ENCODE measurements around the gene CC2D1A.
A peak's percentile ranks its signal among the peaks of the same experiment; 100 is the strongest.

CC2D1A gene

GRCh38 chr19:13937479-13938300 is 31.7 kb downstream of the CC2D1A start:
- no peak for DNase-seq (ENCODE audit: low read depth)

- DNase-seq (ENCODE audit: low read depth) = no peak
Observed at GRCh38 chr19:13938301-13939064, 32.5 kb downstream of the CC2D1A start, which contains the start of gene PODNL1. PODNL1 (minus strand) TSS chr19:13938417; CDS start chr19:13938181, 236 bp downstream.

DNA sequence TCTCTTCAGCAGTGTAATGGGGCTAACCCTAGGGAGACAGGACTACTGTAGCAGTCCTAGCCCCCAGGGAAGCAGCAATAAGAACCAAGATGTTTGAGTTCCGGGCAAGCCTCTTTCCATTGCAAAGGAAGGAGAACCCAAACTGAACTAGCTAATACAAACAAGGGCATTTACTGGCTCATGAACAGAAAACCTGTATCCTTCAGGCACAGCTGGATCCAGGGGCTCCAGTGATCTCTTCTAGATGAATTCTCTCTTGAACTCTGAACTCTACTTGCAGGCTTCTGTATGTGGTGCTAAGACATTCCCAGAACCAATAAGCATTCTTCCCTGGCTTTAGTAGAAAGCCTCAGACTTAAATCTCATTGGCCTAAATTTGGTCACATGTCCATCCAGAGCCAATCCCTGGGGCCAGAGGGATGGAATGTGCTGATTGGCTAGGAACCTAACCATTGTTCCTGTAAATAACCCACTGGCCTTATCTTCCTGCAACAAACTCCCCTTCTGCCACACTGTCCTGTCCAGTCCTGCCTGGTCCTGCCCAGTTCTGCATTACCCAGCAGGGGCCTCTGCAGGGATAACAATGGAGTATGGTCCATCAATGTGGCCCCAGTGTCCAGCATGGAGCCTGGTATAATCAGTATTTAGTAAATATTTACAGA is 36.2 kb downstream of the CC2D1A start:
- DNase-seq (ENCODE audit: low read depth) = no peak

- DNase-seq (ENCODE audit: low read depth) = no peak
Observed at GRCh38 chr19:13946414-13946813, 40.4 kb downstream of the CC2D1A start.

GRCh38 chr19:13951043-13951442 is 45.0 kb downstream of the CC2D1A start:
- no peak for DNase-seq (ENCODE audit: low read depth)

DNA sequence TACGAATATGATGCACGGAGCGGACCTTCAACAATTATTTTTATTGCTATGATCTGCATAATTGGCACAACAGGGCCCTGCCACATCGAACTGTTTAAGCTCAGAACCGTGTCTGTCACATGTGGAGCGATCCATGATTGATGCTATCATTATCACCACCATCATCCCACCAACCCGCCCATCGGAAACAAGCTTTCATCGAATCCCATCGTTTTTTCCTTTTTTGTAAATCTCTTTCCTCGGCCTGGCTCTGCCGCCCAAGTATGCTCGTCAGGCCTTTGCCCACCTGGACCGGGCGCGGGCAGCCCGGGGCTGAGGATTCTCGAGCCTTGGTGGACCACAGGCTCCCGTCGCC is 45.8 kb downstream of the CC2D1A start:
- no peak for DNase-seq (ENCODE audit: low read depth)

- DNase-seq (ENCODE audit: low read depth) = peak; percentile 99
Observed at GRCh38 chr19:13952154-13952930, 46.3 kb downstream of the CC2D1A start, which contains the start of gene DCAF15. DCAF15 (plus strand) TSS chr19:13952509; CDS start chr19:13952513, 4 bp downstream.

DNA sequence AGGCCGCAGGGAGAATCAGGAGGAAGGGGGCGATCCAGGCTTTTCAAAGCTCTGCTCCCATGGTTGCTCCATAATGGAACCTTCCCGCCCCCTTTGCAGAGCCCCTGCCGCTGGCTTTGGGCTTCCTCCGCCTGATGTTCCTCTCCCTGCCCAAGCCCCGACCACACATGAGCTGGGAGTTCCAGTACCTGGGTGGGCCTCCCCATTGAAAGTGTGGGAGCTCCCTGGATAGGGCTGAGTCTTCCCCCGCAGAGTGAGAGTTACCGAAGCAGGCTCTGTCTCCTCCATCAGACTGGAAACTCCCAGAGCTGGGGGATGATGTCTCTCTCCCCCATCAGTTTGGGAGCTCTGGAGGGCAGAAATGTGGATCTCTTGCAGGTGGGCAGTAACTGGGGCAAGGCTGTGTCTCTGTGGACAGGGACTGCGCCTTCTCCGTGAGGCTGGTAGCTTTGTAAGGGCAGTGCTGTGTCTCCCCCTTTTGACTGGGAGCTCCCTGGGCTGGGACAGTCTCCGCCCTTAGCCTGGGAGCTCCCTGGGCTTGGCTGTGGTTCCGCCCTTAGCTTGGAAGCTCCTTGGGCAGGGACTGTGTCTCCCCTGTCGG is 47.0 kb downstream of the CC2D1A start:
- DNase-seq (ENCODE audit: low read depth) = no peak

GRCh38 chr19:13954185-13954584 is 48.2 kb downstream of the CC2D1A start:
- DNase-seq (ENCODE audit: low read depth) = no peak

- DNase-seq (ENCODE audit: low read depth) = no peak
Observed at GRCh38 chr19:13955662-13956364, 49.8 kb downstream of the CC2D1A start.

DNA sequence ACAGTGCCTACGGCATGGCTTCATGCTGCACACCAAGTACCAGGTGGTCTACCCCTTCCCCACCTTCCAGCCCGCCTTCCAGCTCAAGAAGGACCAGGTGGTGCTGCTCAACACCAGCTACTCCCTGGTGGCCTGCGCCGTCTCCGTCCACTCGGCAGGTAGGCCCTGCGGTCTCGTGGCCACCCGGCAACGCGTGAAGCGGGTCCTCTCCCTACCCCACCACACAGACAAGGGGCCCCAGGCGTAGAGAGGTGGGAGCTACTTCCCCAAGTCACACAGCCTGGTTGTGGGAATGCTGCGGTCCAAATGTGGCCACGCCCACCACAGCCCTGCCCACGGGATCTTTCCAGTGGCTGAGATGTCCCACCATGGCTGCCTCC is 50.4 kb downstream of the CC2D1A start:
- no peak for DNase-seq (ENCODE audit: low read depth)

- DNase-seq (ENCODE audit: low read depth) = no peak
Observed at GRCh38 chr19:13957051-13957450, 51.0 kb downstream of the CC2D1A start.

- DNase-seq (ENCODE audit: low read depth) = no peak
Observed at GRCh38 chr19:13958043-13958442, 52.0 kb downstream of the CC2D1A start.

- DNase-seq (ENCODE audit: low read depth) = no peak
Observed at GRCh38 chr19:13959141-13959961, 53.4 kb downstream of the CC2D1A start.

GRCh38 chr19:13959962-13960862 is 54.2 kb downstream of the CC2D1A start:
- DNase-seq (ENCODE audit: low read depth) = no peak

GRCh38 chr19:13960863-13961784 is 55.1 kb downstream of the CC2D1A start:
- no peak for DNase-seq (ENCODE audit: low read depth)

DNA sequence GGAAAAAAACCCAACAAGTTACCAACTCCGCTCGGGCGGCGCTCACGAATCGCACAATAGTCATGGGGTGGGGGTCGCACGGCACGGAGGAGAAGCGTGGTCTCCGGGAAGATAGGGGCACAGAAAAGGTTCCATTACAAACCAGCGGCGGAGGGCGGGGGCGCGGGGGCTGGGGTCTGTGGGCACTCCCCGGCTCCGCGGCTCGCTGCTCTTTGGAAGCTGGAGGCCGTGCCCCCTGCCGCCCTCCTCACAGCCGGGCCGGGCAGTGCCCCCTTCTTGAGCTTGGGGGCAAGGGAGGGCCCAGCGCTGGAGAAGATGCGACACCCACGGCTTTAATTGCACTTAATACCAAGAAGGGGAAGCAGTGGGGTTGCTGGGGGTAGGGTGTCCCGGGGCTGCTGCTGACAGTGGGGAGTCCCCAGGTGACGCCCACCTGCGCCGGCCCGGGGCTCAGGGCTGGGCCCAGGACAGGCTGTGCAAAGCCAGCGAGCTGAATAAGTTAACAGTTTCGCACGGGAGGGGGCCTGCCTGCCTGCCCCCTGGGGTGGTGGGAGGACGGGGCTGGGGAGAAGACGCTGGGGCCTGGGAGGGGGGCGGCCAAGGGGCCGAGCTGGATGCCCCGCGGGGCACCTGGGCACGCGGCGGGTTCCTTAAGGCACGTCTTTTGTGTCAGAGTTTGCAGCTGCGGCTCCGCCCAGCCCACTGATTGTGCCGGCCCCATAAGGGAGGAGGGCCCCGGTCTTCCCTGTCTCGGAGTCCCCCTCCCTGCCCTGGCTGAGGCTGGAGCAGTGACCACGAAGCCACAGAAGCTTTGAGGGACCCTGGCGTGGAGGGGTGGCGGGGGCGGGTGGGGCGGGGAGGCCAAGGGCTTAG is 56.1 kb downstream of the CC2D1A start:
- no peak for DNase-seq (ENCODE audit: low read depth)
